WTC11 (cell line): ENCODE measurements around the gene SCN4A. TPM values are rescaled to one million over a fixed set of nuclear protein-coding genes. Genes with fewer than 3 reads are reported as not detected.
"Not testable (repeated sequence)": the region's sequence is repeated elsewhere in the genome, so short reads cannot be mapped to it uniquely, and the experiment has no call there.

ENCODE experiments used
- ATAC-seq: fragments of 200-7000 bp; cut with Tn5 transposase; 2 replicates; pipeline ENCODE4 v1.10.0; 2021; ENCODE audit warnings: mild to moderate bottlenecking, moderate library complexity
- CTCF ChIA-PET: fragments of 300-600 bp; sonication (Branson Sonifier 250); formaldehyde crosslinking; loops from one replicate; lab custom pipeline; 2021; ENCODE audit warnings: antibody characterized with exemption; lab: Charles Lee
- POLR2A ChIA-PET: fragments of 350-600 bp; sonication (Branson Sonifier 250); formaldehyde crosslinking; loops from one replicate; lab custom pipeline; 2021; ENCODE audit warnings: antibody characterized with exemption; lab: Charles Lee
- DNase-seq: peaks from one replicate; pipeline ENCODE4 v3.0.0; 2021; ENCODE audit warnings: low spot score
- H3K27ac Mint-ChIP-seq: 2 replicates; pipeline ENCODE4 v1.8.0; 2021; ENCODE audit warnings: mixed read lengths
- H3K27me3 Mint-ChIP-seq: 2 replicates; pipeline ENCODE4 v1.8.0; 2021; ENCODE audit warnings: low read depth, mild to moderate bottlenecking, moderate library complexity, mixed read lengths
- H3K36me3 Mint-ChIP-seq: 2 replicates; pipeline ENCODE4 v1.8.0; 2021; ENCODE audit warnings: mixed read lengths
- H3K4me1 Mint-ChIP-seq: 2 replicates; pipeline ENCODE4 v1.8.0; 2022; ENCODE audit warnings: mixed read lengths
- H3K4me3 Mint-ChIP-seq: 2 replicates; pipeline ENCODE4 v1.8.0; 2021; ENCODE audit warnings: mild to moderate bottlenecking, moderate library complexity, mixed read lengths
- H3K9me3 Mint-ChIP-seq: 2 replicates; pipeline ENCODE4 v1.8.0; 2021; ENCODE audit warnings: mixed read lengths
- ESRRA ChIP-seq: sonication (generic); formaldehyde crosslinking; IDR thresholded peaks from 2 replicates; pipeline ENCODE4 v1.8.1; 2022; ENCODE audit warnings: mild to moderate bottlenecking, missing genetic modification reagents, borderline replicate concordance
- FOXJ3 ChIP-seq: sonication (generic); formaldehyde crosslinking; IDR thresholded peaks from 2 replicates; pipeline ENCODE4 v1.9.0; 2021; ENCODE audit warnings: missing genetic modification reagents, mild to moderate bottlenecking, borderline replicate concordance
- FOXK1 ChIP-seq: sonication (generic); formaldehyde crosslinking; IDR thresholded peaks from 2 replicates; pipeline ENCODE4 v1.8.0; 2022; ENCODE audit warnings: mild to moderate bottlenecking, moderate library complexity, missing genetic modification reagents
- JUN ChIP-seq: sonication (generic); formaldehyde crosslinking; IDR thresholded peaks from 2 replicates; pipeline ENCODE4 v1.8.0; 2023; ENCODE audit warnings: mild to moderate bottlenecking, missing genetic modification reagents
- NR2C2 ChIP-seq: sonication (generic); formaldehyde crosslinking; IDR thresholded peaks from 2 replicates; pipeline ENCODE4 v1.8.0; 2022; ENCODE audit warnings: mild to moderate bottlenecking, missing genetic modification reagents
- OVOL2 ChIP-seq: fragments of 250-450 bp; sonication (Bioruptor Pico); IDR thresholded peaks from 2 replicates; pipeline ENCODE4 v1.9.0; 2021; ENCODE audit warnings: mild to moderate bottlenecking, borderline replicate concordance
- PREB ChIP-seq: sonication (generic); formaldehyde crosslinking; IDR thresholded peaks from 2 replicates; pipeline ENCODE4 v1.8.1; 2022; ENCODE audit warnings: mild to moderate bottlenecking, missing genetic modification reagents, moderate library complexity, borderline replicate concordance
- RORB ChIP-seq: fragments of 250-450 bp; sonication (Bioruptor Pico); IDR thresholded peaks from 2 replicates; pipeline ENCODE4 v1.9.0; 2021; ENCODE audit warnings: mild to moderate bottlenecking
- TP53 ChIP-seq: sonication (generic); formaldehyde crosslinking; IDR thresholded peaks from 2 replicates; pipeline ENCODE4 v1.8.1; 2023; ENCODE audit warnings: mild to moderate bottlenecking, missing genetic modification reagents
- ZBTB21 ChIP-seq: sonication (generic); formaldehyde crosslinking; IDR thresholded peaks from 2 replicates; pipeline ENCODE4 v1.8.1; 2023; ENCODE audit warnings: mild to moderate bottlenecking, missing genetic modification reagents, borderline replicate concordance
- ZNF121 ChIP-seq: sonication (generic); formaldehyde crosslinking; IDR thresholded peaks from 2 replicates; pipeline ENCODE4 v1.8.0; 2023; ENCODE audit warnings: missing genetic modification reagents
- ZNF219 ChIP-seq: sonication (generic); formaldehyde crosslinking; IDR thresholded peaks from 2 replicates; pipeline ENCODE4 v1.8.0; 2023; ENCODE audit warnings: missing genetic modification reagents, mild to moderate bottlenecking, borderline replicate concordance
- ZNF396 ChIP-seq: fragments of 250-450 bp; sonication (Bioruptor Pico); IDR thresholded peaks from 2 replicates; pipeline ENCODE4 v1.8.0; 2021; ENCODE audit warnings: mild to moderate bottlenecking, moderate library complexity, borderline replicate concordance
- ZNF532 ChIP-seq: fragments of 250-450 bp; sonication (Bioruptor Pico); IDR thresholded peaks from 2 replicates; pipeline ENCODE4 v1.9.0; 2021; ENCODE audit warnings: mild to moderate bottlenecking, borderline replicate concordance
- total RNA-seq: library from RNA; stranded (reverse); gene quantifications from 3 replicates; pipeline ENCODE4 v1.2.3, GENCODE V29; 2021
- TF ChIP-seq, protein P1 (sequence below): sonication (generic); formaldehyde crosslinking; IDR thresholded peaks from 2 replicates; pipeline ENCODE4 v1.8.1; 2023; ENCODE audit warnings: mild to moderate bottlenecking, missing genetic modification reagents, borderline replicate concordance
- TF ChIP-seq, protein P2 (sequence below): sonication (generic); formaldehyde crosslinking; IDR thresholded peaks from 2 replicates; pipeline ENCODE4 v1.8.1; 2022; ENCODE audit warnings: missing genetic modification reagents, borderline replicate concordance
- TF ChIP-seq, protein P3 (sequence below): sonication (generic); formaldehyde crosslinking; IDR thresholded peaks from 2 replicates; pipeline ENCODE4 v1.8.1; 2022; ENCODE audit warnings: low read depth, missing genetic modification reagents, borderline replicate concordance
- TF ChIP-seq, protein P4 (sequence below): sonication (generic); formaldehyde crosslinking; IDR thresholded peaks from 2 replicates; pipeline ENCODE4 v1.8.1; 2023; ENCODE audit warnings: mild to moderate bottlenecking, missing genetic modification reagents

SCN4A gene
- total RNA-seq, 1 experiment from 2014 or later = 5.8 TPM

- H3K27ac Mint-ChIP-seq = no peak overlapping the region
Observed at GRCh38 chr17:63910096-63910495, 62.6 kb downstream of the SCN4A start.

DNA sequence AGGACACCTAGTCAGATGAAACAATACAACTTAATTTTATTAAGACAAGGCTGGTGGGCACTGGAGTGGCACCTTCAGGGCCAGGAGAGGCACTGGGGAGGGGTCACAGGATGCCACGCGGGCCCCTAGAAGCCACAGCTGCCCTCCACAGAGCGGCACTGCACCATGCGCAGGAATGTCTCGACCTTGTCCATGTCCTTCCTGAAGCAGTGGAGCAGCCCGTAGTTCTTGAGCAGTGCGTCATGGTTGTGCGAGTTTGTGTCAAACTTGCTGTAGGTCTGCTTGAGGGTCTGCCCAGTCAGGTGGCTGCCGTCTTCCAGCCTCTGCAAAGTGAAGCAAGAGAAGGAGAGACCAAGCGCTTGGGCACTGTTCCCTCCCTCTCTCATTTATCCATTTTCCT is 63.1 kb downstream of the SCN4A start:
- H3K4me3 Mint-ChIP-seq, H3K36me3 Mint-ChIP-seq: not testable (repeated sequence)

More at GRCh38 chr17:63910096-63910495, 62.6 kb downstream of the SCN4A start:
- no peaks in the 10 kb centered on the region for H3K36me3 Mint-ChIP-seq
- H3K4me3 Mint-ChIP-seq = no peak overlapping the region
- ATAC-seq (no peak), DNase-seq (no peak)
- POLR2A ChIA-PET = no interaction called here
- CTCF ChIA-PET = interaction anchor here (1.0 to 4.3 kb wide), 15 partner anchors 9 to 372 kb away, joined by 3 to 43 read pairs (median 15); partner anchors contain the start of genes GH1 and GH2
- TF ChIP-seq NR2C2 (no peak), FOXJ3 (no peak), RORB (CRISPR knock-in tag) (no peak), TP53 (CRISPR knock-in tag) (no peak), ZNF121 (no peak), FOXK1 (no peak), OVOL2 (no peak), ZNF532 (CRISPR knock-in tag) (no peak), JUN (CRISPR knock-in tag) (no peak), PREB (CRISPR knock-in tag) (no peak), ESRRA (CRISPR knock-in tag) (no peak), ZNF396 (CRISPR knock-in tag) (no peak), ZNF219 (CRISPR knock-in tag) (no peak), ZBTB21 (CRISPR knock-in tag) (no peak)
- TF ChIP-seq, protein P1, sequence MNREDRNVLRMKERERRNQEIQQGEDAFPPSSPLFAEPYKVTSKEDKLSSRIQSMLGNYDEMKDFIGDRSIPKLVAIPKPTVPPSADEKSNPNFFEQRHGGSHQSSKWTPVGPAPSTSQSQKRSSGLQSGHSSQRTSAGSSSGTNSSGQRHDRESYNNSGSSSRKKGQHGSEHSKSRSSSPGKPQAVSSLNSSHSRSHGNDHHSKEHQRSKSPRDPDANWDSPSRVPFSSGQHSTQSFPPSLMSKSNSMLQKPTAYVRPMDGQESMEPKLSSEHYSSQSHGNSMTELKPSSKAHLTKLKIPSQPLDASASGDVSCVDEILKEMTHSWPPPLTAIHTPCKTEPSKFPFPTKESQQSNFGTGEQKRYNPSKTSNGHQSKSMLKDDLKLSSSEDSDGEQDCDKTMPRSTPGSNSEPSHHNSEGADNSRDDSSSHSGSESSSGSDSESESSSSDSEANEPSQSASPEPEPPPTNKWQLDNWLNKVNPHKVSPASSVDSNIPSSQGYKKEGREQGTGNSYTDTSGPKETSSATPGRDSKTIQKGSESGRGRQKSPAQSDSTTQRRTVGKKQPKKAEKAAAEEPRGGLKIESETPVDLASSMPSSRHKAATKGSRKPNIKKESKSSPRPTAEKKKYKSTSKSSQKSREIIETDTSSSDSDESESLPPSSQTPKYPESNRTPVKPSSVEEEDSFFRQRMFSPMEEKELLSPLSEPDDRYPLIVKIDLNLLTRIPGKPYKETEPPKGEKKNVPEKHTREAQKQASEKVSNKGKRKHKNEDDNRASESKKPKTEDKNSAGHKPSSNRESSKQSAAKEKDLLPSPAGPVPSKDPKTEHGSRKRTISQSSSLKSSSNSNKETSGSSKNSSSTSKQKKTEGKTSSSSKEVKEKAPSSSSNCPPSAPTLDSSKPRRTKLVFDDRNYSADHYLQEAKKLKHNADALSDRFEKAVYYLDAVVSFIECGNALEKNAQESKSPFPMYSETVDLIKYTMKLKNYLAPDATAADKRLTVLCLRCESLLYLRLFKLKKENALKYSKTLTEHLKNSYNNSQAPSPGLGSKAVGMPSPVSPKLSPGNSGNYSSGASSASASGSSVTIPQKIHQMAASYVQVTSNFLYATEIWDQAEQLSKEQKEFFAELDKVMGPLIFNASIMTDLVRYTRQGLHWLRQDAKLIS = no peak
- TF ChIP-seq, protein P2, sequence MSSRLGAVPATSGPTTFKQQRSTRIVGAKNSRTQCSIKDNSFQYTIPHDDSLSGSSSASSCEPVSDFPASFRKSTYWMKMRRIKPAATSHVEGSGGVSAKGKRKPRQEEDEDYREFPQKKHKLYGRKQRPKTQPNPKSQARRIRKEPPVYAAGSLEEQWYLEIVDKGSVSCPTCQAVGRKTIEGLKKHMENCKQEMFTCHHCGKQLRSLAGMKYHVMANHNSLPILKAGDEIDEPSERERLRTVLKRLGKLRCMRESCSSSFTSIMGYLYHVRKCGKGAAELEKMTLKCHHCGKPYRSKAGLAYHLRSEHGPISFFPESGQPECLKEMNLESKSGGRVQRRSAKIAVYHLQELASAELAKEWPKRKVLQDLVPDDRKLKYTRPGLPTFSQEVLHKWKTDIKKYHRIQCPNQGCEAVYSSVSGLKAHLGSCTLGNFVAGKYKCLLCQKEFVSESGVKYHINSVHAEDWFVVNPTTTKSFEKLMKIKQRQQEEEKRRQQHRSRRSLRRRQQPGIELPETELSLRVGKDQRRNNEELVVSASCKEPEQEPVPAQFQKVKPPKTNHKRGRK (CRISPR knock-in tag) = no peak
- TF ChIP-seq, protein P3, sequence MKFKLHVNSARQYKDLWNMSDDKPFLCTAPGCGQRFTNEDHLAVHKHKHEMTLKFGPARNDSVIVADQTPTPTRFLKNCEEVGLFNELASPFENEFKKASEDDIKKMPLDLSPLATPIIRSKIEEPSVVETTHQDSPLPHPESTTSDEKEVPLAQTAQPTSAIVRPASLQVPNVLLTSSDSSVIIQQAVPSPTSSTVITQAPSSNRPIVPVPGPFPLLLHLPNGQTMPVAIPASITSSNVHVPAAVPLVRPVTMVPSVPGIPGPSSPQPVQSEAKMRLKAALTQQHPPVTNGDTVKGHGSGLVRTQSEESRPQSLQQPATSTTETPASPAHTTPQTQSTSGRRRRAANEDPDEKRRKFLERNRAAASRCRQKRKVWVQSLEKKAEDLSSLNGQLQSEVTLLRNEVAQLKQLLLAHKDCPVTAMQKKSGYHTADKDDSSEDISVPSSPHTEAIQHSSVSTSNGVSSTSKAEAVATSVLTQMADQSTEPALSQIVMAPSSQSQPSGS (CRISPR knock-in tag) = no peak
- TF ChIP-seq, protein P4, sequence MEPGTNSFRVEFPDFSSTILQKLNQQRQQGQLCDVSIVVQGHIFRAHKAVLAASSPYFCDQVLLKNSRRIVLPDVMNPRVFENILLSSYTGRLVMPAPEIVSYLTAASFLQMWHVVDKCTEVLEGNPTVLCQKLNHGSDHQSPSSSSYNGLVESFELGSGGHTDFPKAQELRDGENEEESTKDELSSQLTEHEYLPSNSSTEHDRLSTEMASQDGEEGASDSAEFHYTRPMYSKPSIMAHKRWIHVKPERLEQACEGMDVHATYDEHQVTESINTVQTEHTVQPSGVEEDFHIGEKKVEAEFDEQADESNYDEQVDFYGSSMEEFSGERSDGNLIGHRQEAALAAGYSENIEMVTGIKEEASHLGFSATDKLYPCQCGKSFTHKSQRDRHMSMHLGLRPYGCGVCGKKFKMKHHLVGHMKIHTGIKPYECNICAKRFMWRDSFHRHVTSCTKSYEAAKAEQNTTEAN (CRISPR knock-in tag) = no peak
- no peaks in the 10 kb centered on the region for H3K9me3 Mint-ChIP-seq
- H3K4me1 Mint-ChIP-seq = peaks cover 21% of the 10 kb centered on the region
- peaks cover 3% of the 10 kb centered on the region; the same call in 1 of the 2 replicates for H3K27me3 Mint-ChIP-seq

More for the DNA sequence above, 63.1 kb downstream of the SCN4A start:
- ATAC-seq, H3K9me3 Mint-ChIP-seq, H3K27me3 Mint-ChIP-seq, POLR2A ChIA-PET, DNase-seq, CTCF ChIA-PET, H3K27ac Mint-ChIP-seq: not testable (repeated sequence)
- H3K4me1 Mint-ChIP-seq = peaks cover 21% of the 10 kb centered on the region
